H9 (cell line): ENCODE data around the gene KRTAP10-12. TPM values are rescaled to one million over a fixed set of nuclear protein-coding genes. Genes with fewer than 3 reads are reported as not detected.

Experiments
- DNase-seq: peaks from one replicate; pipeline ENCODE4 v3.0.0-alpha.2; 2017
- H2AFZ ChIP-seq: one replicate; pipeline ENCODE4 v1.6.1; 2013; ENCODE audit warnings: mild to moderate bottlenecking, low read length, control low read depth, moderate library complexity
- H2AK5ac ChIP-seq: 2 replicates; pipeline ENCODE4 v1.6.1; 2013; ENCODE audit warnings: low read length, control low read depth, mixed read lengths; ENCODE audit not compliant: insufficient read length
- H2BK120ac ChIP-seq: one replicate; pipeline ENCODE4 v1.6.1; 2013; ENCODE audit warnings: low read depth, mild to moderate bottlenecking, low read length, control low read depth, inconsistent platforms; ENCODE audit not compliant: poor library complexity, severe bottlenecking
- H2BK12ac ChIP-seq: 2 replicates; pipeline ENCODE4 v1.6.1; 2013; ENCODE audit warnings: low read length, control low read depth, mixed read lengths, low read depth; ENCODE audit not compliant: insufficient read length
- H2BK15ac ChIP-seq: 2 replicates; pipeline ENCODE4 v1.6.1; 2013; ENCODE audit warnings: low read depth, low read length, control low read depth
- H2BK20ac ChIP-seq: one replicate; pipeline ENCODE4 v1.6.1; 2013; ENCODE audit warnings: low read depth, mild to moderate bottlenecking, low read length, control low read depth, inconsistent platforms; ENCODE audit not compliant: poor library complexity, severe bottlenecking
- H2BK5ac ChIP-seq: 2 replicates; pipeline ENCODE4 v1.6.1; 2013; ENCODE audit warnings: low read length, control low read depth, mixed read lengths; ENCODE audit not compliant: insufficient read length
- H3K14ac ChIP-seq: 2 replicates; pipeline ENCODE4 v1.6.1; 2013; ENCODE audit warnings: low read length, control low read depth; ENCODE audit not compliant: insufficient read depth
- H3K18ac ChIP-seq: 2 replicates; pipeline ENCODE4 v1.6.1; 2013; ENCODE audit warnings: low read depth, mild to moderate bottlenecking, mixed read lengths, low read length, control low read depth; ENCODE audit not compliant: insufficient read length
- H3K23ac ChIP-seq: 2 replicates; pipeline ENCODE4 v1.6.1; 2013; ENCODE audit warnings: low read length, control low read depth, mixed read lengths, low read depth; ENCODE audit not compliant: insufficient read length
- H3K23me2 ChIP-seq: 2 replicates; pipeline ENCODE4 v1.6.1; 2013; ENCODE audit warnings: low read depth, mild to moderate bottlenecking, mixed read lengths, low read length, control low read depth; ENCODE audit not compliant: insufficient read length, poor library complexity, severe bottlenecking
- H3K27ac ChIP-seq: 2 replicates; pipeline ENCODE4 v1.5.1; 2013; ENCODE audit warnings: low read length, control low read depth, mixed read lengths, low read depth; ENCODE audit not compliant: insufficient read length
- H3K27me3 ChIP-seq: 2 replicates; pipeline ENCODE4 v1.6.1; 2013; ENCODE audit warnings: low read length, control low read depth, inconsistent platforms; ENCODE audit not compliant: insufficient read depth
- H3K4ac ChIP-seq: 2 replicates; pipeline ENCODE4 v1.6.1; 2013; ENCODE audit warnings: low read depth, mild to moderate bottlenecking, control low read depth, inconsistent platforms, low read length, moderate library complexity
- H3K4me1 ChIP-seq: 2 replicates; pipeline ENCODE4 v1.6.1; 2013; ENCODE audit warnings: low read length, control low read depth, inconsistent platforms; ENCODE audit not compliant: insufficient read depth
- H3K4me2 ChIP-seq: 2 replicates; pipeline ENCODE4 v1.6.1; 2013; ENCODE audit warnings: low read length, control low read depth, mixed read lengths; ENCODE audit not compliant: insufficient read length, insufficient read depth
- H3K56ac ChIP-seq: 2 replicates; pipeline ENCODE4 v1.6.1; 2013; ENCODE audit warnings: low read depth, mild to moderate bottlenecking, mixed read lengths, low read length, control low read depth; ENCODE audit not compliant: insufficient read length
- H3K79me1 ChIP-seq: 2 replicates; pipeline ENCODE4 v1.6.1; 2013; ENCODE audit warnings: low read depth, mild to moderate bottlenecking, moderate library complexity, low read length, control low read depth, inconsistent platforms; ENCODE audit not compliant: insufficient read depth, poor library complexity, severe bottlenecking
- H3K79me2 ChIP-seq: 2 replicates; pipeline ENCODE4 v1.6.1; 2013; ENCODE audit warnings: low read length, control low read depth, inconsistent platforms; ENCODE audit not compliant: insufficient read depth
- H3K9ac ChIP-seq: 2 replicates; pipeline ENCODE4 v1.6.1; 2013; ENCODE audit warnings: low read length, control low read depth, mixed read lengths; ENCODE audit not compliant: insufficient read length; ENCODE audit errors: extremely low read depth
- H3K9me3 ChIP-seq: one replicate; pipeline ENCODE4 v1.6.1; 2013; ENCODE audit warnings: low read depth, low read length, inconsistent platforms; ENCODE audit not compliant: control insufficient read depth
- H3T11ph ChIP-seq: one replicate; pipeline ENCODE4 v1.6.1; 2013; ENCODE audit warnings: mild to moderate bottlenecking, low read length, control low read depth, inconsistent platforms
- H4K20me1 ChIP-seq: one replicate; pipeline ENCODE4 v1.6.1; 2013; ENCODE audit not compliant: control insufficient read depth, insufficient read length, insufficient read depth
- H4K5ac ChIP-seq: 2 replicates; pipeline ENCODE4 v1.6.1; 2013; ENCODE audit warnings: low read depth, mild to moderate bottlenecking, mixed read lengths, low read length, control low read depth; ENCODE audit not compliant: insufficient read length
- H4K8ac ChIP-seq: replicated peaks from 2 replicates; pipeline ENCODE4 v1.6.1; 2013; ENCODE audit warnings: low read length, control low read depth, mixed read lengths, low read depth; ENCODE audit not compliant: insufficient read length
- H4K91ac ChIP-seq: 2 replicates; pipeline ENCODE4 v1.6.1; 2013; ENCODE audit warnings: low read depth, mild to moderate bottlenecking, moderate library complexity, mixed read lengths, low read length, control low read depth; ENCODE audit not compliant: insufficient read length
- H3K27ac Mint-ChIP-seq, 3 experiments: 2 replicates in 2 of 3; 3 replicates in 1 of 3; pipeline ENCODE4 v1.8.0; 2020 to 2021; ENCODE audit warnings: mixed read lengths in 3 of 3, mild to moderate bottlenecking in 1 of 3, moderate library complexity in 1 of 3
- H3K27me3 Mint-ChIP-seq: 2 replicates; pipeline ENCODE4 v1.8.0; 2021; ENCODE audit warnings: low read depth, mild to moderate bottlenecking, moderate library complexity, mixed read lengths
- H3K36me3 Mint-ChIP-seq, 3 experiments: 2 replicates in 2 of 3; 3 replicates in 1 of 3; pipeline ENCODE4 v1.8.0; 2020 to 2021; ENCODE audit warnings: low read depth in 3 of 3, mixed read lengths in 3 of 3; ENCODE audit not compliant: insufficient read depth in 1 of 3
- H3K4me1 Mint-ChIP-seq, 2 experiments: 2 replicates each; pipeline ENCODE4 v1.8.0; 2020; ENCODE audit warnings: mixed read lengths in 2 of 2
- H3K4me3 Mint-ChIP-seq, 2 experiments: 2 replicates in 1 of 2; 3 replicates in 1 of 2; pipeline ENCODE4 v1.8.0; 2020 to 2021; ENCODE audit warnings: mild to moderate bottlenecking in 2 of 2, mixed read lengths in 2 of 2, moderate library complexity in 1 of 2
- H3K9me3 Mint-ChIP-seq, 2 experiments: 2 replicates in 1 of 2; 3 replicates in 1 of 2; pipeline ENCODE4 v1.8.0; 2020; ENCODE audit warnings: mild to moderate bottlenecking in 2 of 2, mixed read lengths in 2 of 2, moderate library complexity in 1 of 2
- WGBS: extraction: QIAGEN DNeasy Blood & Tissue Kit; methylation state at CpG from one replicate; pipeline ENCODE4 v1.1.7; 2013; ENCODE audit warnings: missing lambda C conversion rate, low lambda C conversion rate, mixed read lengths; ENCODE audit not compliant: insufficient read length; ENCODE audit errors: extremely low coverage; 5-methylcytosine and 5-hydroxymethylcytosine counted together
- total RNA-seq: library from RNA; stranded (reverse); gene quantifications from 2 replicates; pipeline ENCODE4 v1.2.1, GENCODE V29; 2021
- TF ChIP-seq, protein P1 (sequence below): fragments of 200-600 bp; sonication (generic); conservative IDR thresholded peaks from 3 replicates; pipeline ENCODE4 v1.8.0; 2021; ENCODE audit warnings: antibody characterized with exemption, mild to moderate bottlenecking

KRTAP10-12 gene
- total RNA-seq, 1 experiment from 2014 or later = not detected

DNA sequence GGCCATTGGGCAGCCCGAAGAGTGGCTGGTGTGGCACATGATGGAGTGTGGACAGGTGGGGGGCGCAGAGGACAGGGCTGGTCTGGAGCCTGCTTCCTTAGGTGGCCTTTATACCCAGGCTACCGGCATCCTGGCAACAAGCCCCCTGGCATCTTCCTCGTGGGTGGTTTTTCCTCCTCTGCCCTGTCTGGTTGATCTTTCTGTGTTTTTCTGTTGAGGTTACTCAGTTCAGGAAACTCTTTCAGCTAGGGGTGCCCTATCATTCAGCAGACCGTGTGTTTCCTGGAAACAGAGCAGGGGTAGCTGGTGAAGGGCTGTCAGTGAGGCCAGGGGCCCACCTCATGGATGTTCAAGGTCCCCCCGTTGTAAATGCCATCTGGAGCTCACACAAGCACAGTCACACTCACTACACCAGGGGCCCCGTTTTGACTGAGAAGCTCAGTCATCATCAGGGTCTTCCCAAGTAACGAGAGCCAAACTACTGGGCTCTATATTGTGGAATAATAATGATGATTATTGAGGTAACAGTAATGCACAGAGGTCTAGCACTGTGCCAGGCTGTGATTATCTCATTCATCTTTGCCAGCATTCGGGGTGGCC is 42.3 kb upstream of the KRTAP10-12 start, which contains the start of gene KRTAP12-4:
Gene KRTAP12-4 (minus strand): TSS at position 84 of the 600 bp plus-strand sequence. CDS start 45 bp downstream, at position 39.
- Histone ChIP-seq H3K14ac (no peak within 1 kb of the TSS), H3K56ac (no peak within 1 kb of the TSS), H2BK15ac (no peak within 1 kb of the TSS), H4K20me1 (no peaks in the 10 kb centered on the region), H3K27me3 (no peaks in the 10 kb centered on the region), H2AK5ac (no peak within 1 kb of the TSS), H3T11ph (no peak within 1 kb of the TSS), H3K79me2 (no peaks in the 10 kb centered on the region), H3K9ac (no peak within 1 kb of the TSS), H3K9me3 (no peaks in the 10 kb centered on the region), H3K27ac (no peak within 1 kb of the TSS), H3K4me1 (no peaks in the 10 kb centered on the region), H2BK120ac (no peak within 1 kb of the TSS), H2BK12ac (no peak within 1 kb of the TSS), H2BK5ac (no peak within 1 kb of the TSS), H2AFZ (no peak within 1 kb of the TSS), H3K18ac (no peak within 1 kb of the TSS), H2BK20ac (no peak within 1 kb of the TSS), H3K4ac (no peak within 1 kb of the TSS), H3K4me2 (no peak within 1 kb of the TSS), H3K79me1 (no peaks in the 10 kb centered on the region), H4K91ac (no peak within 1 kb of the TSS), H3K23ac (no peak within 1 kb of the TSS), H4K8ac (no peak within 1 kb of the TSS), H3K23me2 (no peaks in the 10 kb centered on the region), H4K5ac (no peak within 1 kb of the TSS)
- H3K4me3 Mint-ChIP-seq = no peak within 1 kb of the TSS
- H3K36me3 Mint-ChIP-seq = peaks cover 4 to 15% (median 8%) of the 10 kb centered on the region in 3 experiments
- H3K27me3 Mint-ChIP-seq = peaks cover 22% of the 10 kb centered on the region
- H3K4me1 Mint-ChIP-seq = peaks cover 15 to 25% of the 10 kb centered on the region in 2 experiments
- H3K27ac Mint-ChIP-seq = no peak within 1 kb of the TSS
- DNase-seq = no peak
- no CpG with 5 or more reads among the region's 9 CpGs for WGBS
- H3K9me3 Mint-ChIP-seq = peaks cover 15 to 16% of the 10 kb centered on the region in 2 experiments; a peak in 4 of 5 replicates
- TF ChIP-seq, protein P1, sequence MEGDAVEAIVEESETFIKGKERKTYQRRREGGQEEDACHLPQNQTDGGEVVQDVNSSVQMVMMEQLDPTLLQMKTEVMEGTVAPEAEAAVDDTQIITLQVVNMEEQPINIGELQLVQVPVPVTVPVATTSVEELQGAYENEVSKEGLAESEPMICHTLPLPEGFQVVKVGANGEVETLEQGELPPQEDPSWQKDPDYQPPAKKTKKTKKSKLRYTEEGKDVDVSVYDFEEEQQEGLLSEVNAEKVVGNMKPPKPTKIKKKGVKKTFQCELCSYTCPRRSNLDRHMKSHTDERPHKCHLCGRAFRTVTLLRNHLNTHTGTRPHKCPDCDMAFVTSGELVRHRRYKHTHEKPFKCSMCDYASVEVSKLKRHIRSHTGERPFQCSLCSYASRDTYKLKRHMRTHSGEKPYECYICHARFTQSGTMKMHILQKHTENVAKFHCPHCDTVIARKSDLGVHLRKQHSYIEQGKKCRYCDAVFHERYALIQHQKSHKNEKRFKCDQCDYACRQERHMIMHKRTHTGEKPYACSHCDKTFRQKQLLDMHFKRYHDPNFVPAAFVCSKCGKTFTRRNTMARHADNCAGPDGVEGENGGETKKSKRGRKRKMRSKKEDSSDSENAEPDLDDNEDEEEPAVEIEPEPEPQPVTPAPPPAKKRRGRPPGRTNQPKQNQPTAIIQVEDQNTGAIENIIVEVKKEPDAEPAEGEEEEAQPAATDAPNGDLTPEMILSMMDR = no peak
